Raji (cell line): ENCODE data around the gene SLC6A14.

Experiments used
- POLR2A ChIP-seq: IDR thresholded peaks from 2 replicates; pipeline ENCODE4 v1.6.1; 2011; ENCODE audit warnings: low read depth, low read length, control low read depth; ENCODE audit not compliant: insufficient read depth

Gene SLC6A14, protein sequence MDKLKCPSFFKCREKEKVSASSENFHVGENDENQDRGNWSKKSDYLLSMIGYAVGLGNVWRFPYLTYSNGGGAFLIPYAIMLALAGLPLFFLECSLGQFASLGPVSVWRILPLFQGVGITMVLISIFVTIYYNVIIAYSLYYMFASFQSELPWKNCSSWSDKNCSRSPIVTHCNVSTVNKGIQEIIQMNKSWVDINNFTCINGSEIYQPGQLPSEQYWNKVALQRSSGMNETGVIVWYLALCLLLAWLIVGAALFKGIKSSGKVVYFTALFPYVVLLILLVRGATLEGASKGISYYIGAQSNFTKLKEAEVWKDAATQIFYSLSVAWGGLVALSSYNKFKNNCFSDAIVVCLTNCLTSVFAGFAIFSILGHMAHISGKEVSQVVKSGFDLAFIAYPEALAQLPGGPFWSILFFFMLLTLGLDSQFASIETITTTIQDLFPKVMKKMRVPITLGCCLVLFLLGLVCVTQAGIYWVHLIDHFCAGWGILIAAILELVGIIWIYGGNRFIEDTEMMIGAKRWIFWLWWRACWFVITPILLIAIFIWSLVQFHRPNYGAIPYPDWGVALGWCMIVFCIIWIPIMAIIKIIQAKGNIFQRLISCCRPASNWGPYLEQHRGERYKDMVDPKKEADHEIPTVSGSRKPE

DNA sequence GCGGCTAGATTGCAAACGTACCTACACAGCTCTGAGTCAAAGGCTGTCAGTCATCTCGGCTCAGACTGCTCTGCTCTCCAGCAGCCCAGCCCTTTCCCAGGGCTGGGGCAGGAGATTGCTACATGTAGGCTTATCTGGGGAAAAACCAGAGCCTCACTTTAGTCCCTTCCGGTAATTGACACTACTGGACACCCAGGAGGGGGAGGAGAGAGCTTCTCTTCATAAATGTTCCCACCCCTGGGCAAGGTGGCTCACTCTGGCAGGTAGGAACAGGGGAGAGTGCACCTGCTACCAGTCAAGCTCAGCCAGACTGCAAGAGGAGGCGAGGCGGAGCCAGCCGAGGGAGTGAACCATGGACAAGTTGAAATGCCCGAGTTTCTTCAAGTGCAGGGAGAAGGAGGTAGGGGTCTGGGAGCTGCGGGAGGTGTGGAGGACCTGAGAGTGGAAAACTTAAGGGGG is at the start of gene SLC6A14:
Gene SLC6A14 (plus strand): TSS at position 249 of the 459 bp plus-strand sequence. CDS start 104 bp downstream, at position 353.
- TF ChIP-seq POLR2A, result no peak

DNA sequence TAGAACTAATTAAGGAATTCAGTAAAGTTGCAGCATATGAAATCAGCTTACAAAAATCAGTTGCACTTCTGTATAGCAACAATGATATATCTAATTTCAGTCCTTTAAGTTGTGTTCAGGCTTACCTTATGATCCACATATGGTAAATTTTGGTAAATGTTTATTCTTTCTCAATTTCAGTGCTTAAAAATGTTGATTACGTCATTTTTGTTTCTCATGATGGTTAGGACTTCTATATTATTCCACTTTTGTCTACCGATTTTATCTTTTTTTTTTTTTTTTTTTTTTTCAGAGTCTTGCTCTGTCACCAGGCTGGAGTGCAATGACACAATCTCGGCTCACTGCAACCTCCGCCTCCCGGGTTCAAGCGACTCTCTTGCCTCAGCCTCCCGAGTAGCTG is 40.7 kb upstream of the SLC6A14 start:
- no peak for TF ChIP-seq POLR2A

DNA sequence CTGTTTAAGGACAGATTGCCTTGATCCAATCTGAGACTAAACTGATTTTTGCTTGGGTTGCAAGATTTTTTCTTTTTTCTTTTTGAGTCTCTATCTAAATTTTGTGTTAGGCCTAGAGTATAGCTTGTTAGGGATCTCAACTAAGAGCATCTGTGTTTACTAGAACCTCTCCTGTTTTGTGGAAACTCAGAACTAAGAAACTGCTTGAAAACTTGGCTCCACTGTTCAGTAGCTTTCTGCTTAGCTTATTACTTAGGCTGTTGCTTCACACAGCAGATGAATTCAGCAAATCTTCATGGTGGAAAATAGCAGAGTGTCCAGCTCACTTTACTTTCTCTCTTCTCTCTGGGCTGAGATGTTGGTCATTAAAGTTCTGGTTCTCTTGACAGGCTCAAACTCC is 36.7 kb upstream of the SLC6A14 start:
- TF ChIP-seq POLR2A, result no peak

DNA sequence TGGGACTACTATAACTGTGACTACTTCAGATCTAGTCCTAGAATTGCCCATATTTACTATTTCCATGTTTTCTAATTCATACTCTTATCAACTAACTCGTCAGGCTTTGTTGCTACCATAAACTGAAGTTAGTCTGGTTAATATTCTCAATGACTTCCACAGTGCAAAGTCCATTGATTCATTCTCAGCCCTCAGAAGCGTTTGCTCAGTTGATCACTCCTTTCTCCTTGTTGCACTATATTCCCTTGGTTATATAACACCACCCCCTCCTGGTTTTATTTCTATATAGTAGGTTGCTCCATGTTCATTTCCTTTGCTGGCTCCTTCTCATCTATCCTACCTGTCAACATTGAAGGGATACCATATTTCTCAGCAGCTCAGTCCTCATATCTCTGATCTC is 27.2 kb upstream of the SLC6A14 start:
- no peak for TF ChIP-seq POLR2A

DNA sequence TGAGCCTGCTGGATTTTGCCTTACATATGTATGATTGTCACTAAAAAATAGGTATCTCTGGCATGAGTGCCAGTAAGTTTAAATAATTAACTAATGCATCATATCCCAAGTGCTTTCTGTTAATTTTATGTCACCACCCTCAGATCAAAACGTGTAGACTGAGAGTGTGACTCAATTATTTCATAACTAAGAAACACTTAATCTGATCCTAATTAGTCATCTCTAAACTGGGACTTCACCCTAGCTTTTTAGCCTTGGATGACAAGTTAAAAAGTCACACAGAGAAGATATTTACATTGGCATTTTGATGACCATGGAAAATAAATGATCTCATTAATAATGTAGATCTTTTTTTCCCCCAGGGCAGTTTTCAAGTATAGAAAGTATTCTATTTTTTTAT is 23.1 kb upstream of the SLC6A14 start:
- no peak for TF ChIP-seq POLR2A

DNA sequence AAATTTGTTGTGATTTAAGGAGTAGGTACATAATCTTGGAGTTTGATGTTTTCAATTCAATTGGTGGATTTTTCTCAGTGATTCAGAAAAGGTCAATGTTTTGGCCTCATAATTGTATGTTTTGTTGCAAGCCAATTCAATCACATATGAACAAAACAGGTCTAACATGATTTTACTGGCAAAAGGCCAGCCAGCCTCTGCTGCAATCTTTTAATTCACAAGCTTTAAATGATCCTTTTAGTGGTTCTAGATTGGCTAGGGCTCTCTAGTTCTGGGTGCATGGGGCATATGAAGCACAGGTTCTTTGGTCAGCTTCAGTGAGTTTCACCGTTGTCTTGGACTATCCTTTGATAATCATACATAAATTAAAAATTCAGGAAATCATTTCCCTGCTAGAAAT is 19.2 kb upstream of the SLC6A14 start:
- TF ChIP-seq POLR2A, result no peak

DNA sequence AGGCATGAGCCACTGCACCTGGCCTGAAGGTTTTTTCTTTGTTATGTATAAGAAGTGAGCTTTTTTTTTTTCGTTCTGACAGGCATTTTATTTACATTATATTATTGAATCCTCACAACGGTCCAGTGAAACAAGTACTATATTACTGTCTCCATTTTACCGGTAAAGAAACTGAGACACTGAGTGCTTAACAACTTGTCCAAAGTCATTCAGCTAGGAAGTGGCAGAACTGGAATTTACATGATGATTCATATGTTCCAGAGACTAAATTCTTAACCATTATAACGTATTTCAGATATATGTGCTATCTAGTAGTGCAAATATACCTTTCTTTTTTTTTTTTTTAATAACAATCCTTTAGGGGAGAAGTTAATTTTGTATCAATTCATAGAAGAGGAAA is 18.4 kb upstream of the SLC6A14 start:
- no peak for TF ChIP-seq POLR2A

DNA sequence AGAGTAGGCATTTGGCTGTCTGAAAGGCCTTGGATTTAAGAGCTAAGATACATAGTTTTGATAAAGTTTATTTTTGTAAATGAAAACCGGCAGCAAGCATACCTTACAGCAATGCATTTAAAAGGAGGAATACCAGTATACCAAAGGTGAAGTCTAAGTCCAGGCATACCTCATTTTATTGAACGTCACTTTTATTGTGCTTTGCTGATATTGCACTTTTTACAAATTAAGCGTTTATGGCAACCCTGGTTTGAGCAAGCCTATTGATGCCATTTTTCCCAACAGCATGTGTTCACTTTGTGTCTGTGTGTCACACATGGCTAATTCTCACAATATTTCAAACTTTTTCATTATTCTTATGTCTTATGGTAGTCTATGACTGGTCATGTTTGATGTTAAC is 8.4 kb upstream of the SLC6A14 start:
- no peak for TF ChIP-seq POLR2A

DNA sequence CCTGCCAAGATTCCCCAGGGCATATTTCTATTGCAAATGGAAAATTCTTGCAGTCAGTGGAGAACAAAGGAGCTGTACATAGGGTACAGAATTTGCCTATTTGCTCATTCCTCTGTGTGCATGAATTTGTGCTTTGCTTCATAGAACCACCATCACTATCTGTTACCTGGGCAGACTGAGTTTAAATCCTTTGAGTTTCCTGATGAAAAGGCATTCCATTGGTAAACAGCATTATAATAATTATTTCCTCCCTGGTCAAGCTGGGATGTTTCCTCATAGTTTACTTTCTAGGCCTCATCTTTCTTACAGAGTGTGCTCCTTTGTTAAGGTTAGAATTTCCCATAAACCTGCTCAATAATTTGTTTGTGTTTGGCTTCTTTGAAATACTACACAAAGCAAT is 809 bp upstream of the SLC6A14 start:
- no peak for TF ChIP-seq POLR2A

DNA sequence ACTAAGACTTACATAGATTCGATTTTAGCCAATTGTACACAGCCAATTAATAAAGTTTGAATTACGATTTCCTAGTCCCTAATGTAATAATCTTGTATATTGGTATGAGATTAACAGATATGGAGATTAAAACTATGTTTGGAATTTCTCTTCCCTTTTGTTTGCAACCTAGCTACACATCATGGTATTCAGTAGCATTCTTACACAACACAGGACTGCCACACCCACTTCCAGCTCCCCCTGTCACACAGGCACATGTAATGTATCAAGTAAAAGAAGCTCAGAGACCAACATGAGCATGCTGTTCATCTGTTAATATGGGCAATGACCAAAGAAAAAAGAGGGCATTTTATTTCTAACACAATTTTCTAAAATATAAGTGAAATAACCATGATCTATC is 12.8 kb downstream of the SLC6A14 start:
- no peak for TF ChIP-seq POLR2A

DNA sequence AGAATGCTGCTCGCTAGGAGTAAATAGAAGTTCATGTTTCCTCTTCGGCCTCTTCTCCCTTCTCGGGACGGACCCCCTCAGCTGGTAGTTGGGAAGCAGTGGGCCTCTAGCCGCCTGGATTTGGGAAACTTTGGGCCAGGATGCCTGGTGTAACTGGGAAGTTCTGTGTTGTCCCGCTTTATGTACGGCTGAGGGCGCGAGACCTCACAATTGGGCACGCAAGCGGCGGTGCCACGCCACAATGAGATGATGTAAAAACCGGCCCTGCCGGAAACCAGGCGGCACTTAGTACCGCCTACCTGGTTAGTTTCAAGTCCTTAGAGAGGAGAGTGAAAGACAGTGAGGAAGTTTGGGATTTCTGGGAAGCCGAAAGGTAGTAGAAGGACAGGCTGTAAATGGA is 26.4 kb downstream of the SLC6A14 start, which contains the start of gene CT83:
Gene CT83 (minus strand): TSS at position 155 of the 400 bp plus-strand sequence. CDS start 120 bp downstream, at position 35.
- no peak for TF ChIP-seq POLR2A

DNA sequence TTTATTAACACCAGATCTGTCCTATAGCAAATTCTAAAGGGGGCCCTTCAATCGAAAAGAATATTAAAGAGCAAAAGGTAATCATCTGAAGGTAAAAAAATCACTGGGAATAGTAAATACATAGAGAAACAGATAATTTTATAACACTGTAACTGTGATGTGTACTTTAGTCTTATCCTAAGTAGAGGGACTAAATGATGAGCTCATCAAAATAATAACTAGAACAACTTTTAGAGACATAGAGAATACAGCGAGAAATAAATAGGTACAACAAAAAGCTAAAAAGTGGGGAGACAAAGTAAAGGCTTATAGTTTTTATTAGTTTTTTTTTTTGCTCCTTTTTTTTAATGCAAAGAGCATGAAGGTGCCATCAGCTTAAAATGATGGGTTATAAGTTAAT is 43.7 kb downstream of the SLC6A14 start:
- TF ChIP-seq POLR2A, result no peak

DNA sequence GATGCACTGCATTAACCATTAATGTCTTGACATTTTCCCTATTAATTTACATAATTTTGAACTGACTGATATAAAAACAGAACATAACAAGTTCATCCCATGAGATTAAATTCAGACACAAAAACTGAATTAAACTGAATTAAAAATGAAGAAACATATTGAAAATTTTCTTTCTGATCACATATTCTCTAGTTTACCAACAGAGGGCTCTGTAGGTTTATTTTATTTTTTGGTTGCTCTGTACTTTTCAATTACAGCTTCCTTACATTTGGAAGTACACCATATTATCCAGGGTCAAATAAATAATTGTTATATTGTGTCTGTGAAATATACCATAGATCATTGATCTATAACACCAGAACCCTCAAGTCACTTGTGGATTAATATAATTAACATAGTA is 53.7 kb downstream of the SLC6A14 start:
- TF ChIP-seq POLR2A, result no peak

DNA sequence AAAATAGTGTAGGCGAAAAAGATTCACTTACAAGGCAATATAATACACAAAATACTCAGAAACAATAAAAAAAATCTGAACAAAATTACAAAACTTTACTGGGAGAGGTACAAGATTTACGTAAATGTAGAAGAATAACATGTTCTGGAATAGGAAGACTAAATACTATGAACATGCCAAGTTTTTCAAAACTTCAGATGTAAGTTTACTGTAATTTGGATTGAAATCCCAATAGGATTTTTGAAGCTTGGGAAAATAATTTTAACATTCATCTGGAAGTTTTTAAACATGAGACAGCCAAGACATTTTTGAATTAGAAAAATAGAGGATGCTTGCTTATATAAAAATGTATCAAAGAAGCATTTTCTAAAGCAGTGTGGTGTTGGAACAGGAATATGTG is 56.9 kb downstream of the SLC6A14 start:
- no peak for TF ChIP-seq POLR2A

DNA sequence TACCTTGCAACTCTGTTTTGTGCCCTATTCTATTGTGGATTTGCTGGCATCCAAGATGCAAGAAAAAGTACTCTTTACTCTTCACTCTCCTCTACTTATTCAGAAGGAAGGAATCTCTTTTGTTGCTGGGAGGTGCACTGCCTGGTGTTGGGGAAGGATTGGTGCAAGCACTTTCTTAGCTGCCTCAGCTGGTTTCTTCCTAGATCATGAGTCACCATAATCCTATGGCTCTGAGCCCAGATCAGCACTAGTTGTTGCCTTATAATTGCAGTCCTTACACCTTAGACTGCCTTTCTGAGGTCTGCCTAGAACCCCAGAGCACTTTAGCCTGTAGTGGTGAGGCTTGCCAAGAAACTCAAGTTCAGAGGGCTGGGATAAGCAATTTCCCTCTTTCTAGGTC is 63.4 kb downstream of the SLC6A14 start:
- TF ChIP-seq POLR2A, result no peak
